ENCODE data around the gene PGLYRP1. TPM values are rescaled to one million over a fixed set of nuclear protein-coding genes. Genes with fewer than 3 reads are reported as not detected.

PGLYRP1 gene
- total and polyA plus RNA-seq, 2 experiments from 2014 or later, result not detected

GRCh38 chr19:46018729-46019251, 4.1 kb downstream of the PGLYRP1 start:
- no peaks in the 10 kb centered on the region for H3F3A ChIP-seq (ENCODE audit: insufficient read depth)
- H2AFZ ChIP-seq, result no peak overlapping the region
- no peak overlapping the region for H3K9ac ChIP-seq
- TF ChIP-seq EZH2 (IDR thresholded peaks at IDR 0.05; ENCODE audit: insufficient read depth, poor library complexity, severe bottlenecking), result no peak
- no peak for TF ChIP-seq EZH2phosphoT487 (IDR thresholded peaks at IDR 0.05; ENCODE audit: insufficient read depth, low read depth)
- no peaks in the 10 kb centered on the region for H3K9me2 ChIP-seq (ENCODE audit: insufficient read depth)
- H3K4me1 ChIP-seq (ENCODE audit: insufficient read depth), result no peaks in the 10 kb centered on the region
- in situ Hi-C loops (cut with MboI), result no loop called here
- 79 to 94% methylated on average over 9 to 10 of the region's 10 CpGs for WGBS, 2 experiments (ENCODE audit: low coverage in 1 of 2, low lambda C conversion rate in 2 of 2, missing lambda C conversion rate in 2 of 2)
- H3K9me3 ChIP-seq (ENCODE audit: low read depth), result no peaks in the 10 kb centered on the region
- H3K27me3 ChIP-seq (replicated peaks; ENCODE audit: insufficient read depth), result peaks cover 12% of the 10 kb centered on the region; the same call in 1 of the 2 replicates
- DNase-seq, result no peak
- H3K79me2 ChIP-seq (ENCODE audit: insufficient read depth), result no peaks in the 10 kb centered on the region
- no peak overlapping the region for H3K4me2 ChIP-seq (ENCODE audit: unreplicated experiment)
- no peaks in the 10 kb centered on the region for H4K20me1 ChIP-seq (ENCODE audit: insufficient read depth)
- no peak overlapping the region for H3K27ac ChIP-seq
- H3K36me3 ChIP-seq (ENCODE audit: low read depth), result no peaks in the 10 kb centered on the region
- no peak overlapping the region for H3K4me3 ChIP-seq

DNA sequence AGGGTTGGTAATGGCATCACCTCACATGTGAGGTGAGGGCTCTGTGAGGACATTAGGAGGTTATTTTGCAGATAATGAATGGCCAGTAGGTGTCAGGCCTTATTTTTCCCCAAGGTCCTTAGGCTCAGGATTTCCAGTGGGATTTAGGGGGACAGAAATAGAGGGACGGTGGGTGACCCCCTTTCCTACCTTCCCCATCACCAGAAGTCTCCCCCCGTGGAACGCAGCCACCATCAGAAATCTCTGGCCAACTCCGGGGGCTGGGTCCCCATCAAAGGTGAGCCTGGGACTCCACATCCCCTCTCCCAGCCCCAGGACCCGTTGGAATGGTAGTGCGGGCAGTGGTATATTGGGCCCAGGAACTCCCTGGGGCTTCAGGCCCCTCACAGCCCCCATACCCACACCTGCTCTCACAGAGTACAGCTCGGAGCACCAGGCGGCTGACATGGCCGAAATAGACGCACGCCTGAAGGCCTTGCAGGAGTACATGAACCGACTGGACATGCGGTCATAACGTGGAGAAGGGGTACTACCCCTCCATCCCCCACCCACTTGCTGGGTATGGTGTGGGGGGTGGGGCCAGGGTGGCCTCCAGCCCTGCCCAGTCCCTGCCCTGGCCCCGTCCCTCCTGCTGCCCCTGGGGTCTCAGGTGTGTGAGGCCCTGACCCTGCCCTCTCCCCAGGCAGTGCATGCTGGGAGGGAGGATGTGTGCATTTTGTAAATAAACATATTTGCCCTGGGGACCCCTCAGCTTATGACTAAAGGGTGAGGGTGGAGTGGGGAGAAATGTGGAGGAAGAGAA, 4.8 kb downstream of the PGLYRP1 start:
- H3K4me2 ChIP-seq (ENCODE audit: unreplicated experiment), result no peak overlapping the region
- H3K27me3 ChIP-seq (replicated peaks; ENCODE audit: insufficient read depth), result peaks cover 12% of the 10 kb centered on the region; the same call in 1 of the 2 replicates
- no peaks in the 10 kb centered on the region for H4K20me1 ChIP-seq (ENCODE audit: insufficient read depth)
- no peak for DNase-seq
- H3K27ac ChIP-seq, result no peak overlapping the region
- in situ Hi-C loops (cut with MboI), result no loop called here
- H2AFZ ChIP-seq, result no peak overlapping the region
- no peak for TF ChIP-seq EZH2 (IDR thresholded peaks at IDR 0.05; ENCODE audit: insufficient read depth, poor library complexity, severe bottlenecking)
- TF ChIP-seq EZH2phosphoT487 (IDR thresholded peaks at IDR 0.05; ENCODE audit: insufficient read depth, low read depth), result no peak
- no peaks in the 10 kb centered on the region for H3K79me2 ChIP-seq (ENCODE audit: insufficient read depth)
- H3F3A ChIP-seq (ENCODE audit: insufficient read depth), result no peaks in the 10 kb centered on the region
- WGBS, 2 experiments (ENCODE audit: low coverage in 1 of 2, low lambda C conversion rate in 2 of 2, missing lambda C conversion rate in 2 of 2), result 93 to 94% methylated on average over 15 of the region's 15 CpGs
- no peak overlapping the region for H3K9ac ChIP-seq
- H3K9me2 ChIP-seq (ENCODE audit: insufficient read depth), result no peaks in the 10 kb centered on the region
- no peak overlapping the region for H3K4me3 ChIP-seq
- no peaks in the 10 kb centered on the region for H3K4me1 ChIP-seq (ENCODE audit: insufficient read depth)
- H3K36me3 ChIP-seq (ENCODE audit: low read depth), result no peaks in the 10 kb centered on the region
- H3K9me3 ChIP-seq (ENCODE audit: low read depth), result no peaks in the 10 kb centered on the region

DNA sequence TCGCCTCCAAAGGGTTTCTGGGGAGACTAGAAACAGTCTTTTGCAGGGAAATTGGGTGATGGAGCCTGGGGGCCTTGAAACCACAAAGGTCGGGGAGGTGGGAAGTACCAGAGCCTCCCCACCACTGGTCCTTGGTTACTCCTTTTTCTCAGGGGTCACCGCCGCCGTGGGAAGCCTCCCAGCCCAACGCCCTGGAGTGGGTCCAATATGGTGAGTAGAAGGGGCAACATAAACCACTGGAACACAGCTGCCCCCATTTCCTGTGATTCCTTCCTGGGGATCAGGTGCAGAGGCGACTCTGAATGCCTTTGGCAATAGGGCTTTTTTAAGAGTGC, 5.8 kb downstream of the PGLYRP1 start:
- H3K36me3 ChIP-seq (ENCODE audit: low read depth), result no peaks in the 10 kb centered on the region
- TF ChIP-seq EZH2phosphoT487 (IDR thresholded peaks at IDR 0.05; ENCODE audit: insufficient read depth, low read depth), result no peak
- TF ChIP-seq EZH2 (IDR thresholded peaks at IDR 0.05; ENCODE audit: insufficient read depth, poor library complexity, severe bottlenecking), result no peak
- H3K27me3 ChIP-seq (replicated peaks; ENCODE audit: insufficient read depth), result peaks cover 12% of the 10 kb centered on the region; the same call in 1 of the 2 replicates
- no peak overlapping the region for H3K4me2 ChIP-seq (ENCODE audit: unreplicated experiment)
- H3K9ac ChIP-seq, result no peak overlapping the region
- no peaks in the 10 kb centered on the region for H4K20me1 ChIP-seq (ENCODE audit: insufficient read depth)
- no peaks in the 10 kb centered on the region for H3F3A ChIP-seq (ENCODE audit: insufficient read depth)
- no peaks in the 10 kb centered on the region for H3K9me2 ChIP-seq (ENCODE audit: insufficient read depth)
- H3K9me3 ChIP-seq (ENCODE audit: low read depth), result no peaks in the 10 kb centered on the region
- no peaks in the 10 kb centered on the region for H3K79me2 ChIP-seq (ENCODE audit: insufficient read depth)
- in situ Hi-C loops (cut with MboI), result no loop called here
- H3K27ac ChIP-seq, result no peak overlapping the region
- no peak overlapping the region for H3K4me3 ChIP-seq
- no peaks in the 10 kb centered on the region for H3K4me1 ChIP-seq (ENCODE audit: insufficient read depth)
- DNase-seq, result no peak
- no peak overlapping the region for H2AFZ ChIP-seq
- 45 to 48% methylated on average over 7 of the region's 7 CpGs for WGBS, 2 experiments (ENCODE audit: low coverage in 1 of 2, low lambda C conversion rate in 2 of 2, missing lambda C conversion rate in 2 of 2)

DNA sequence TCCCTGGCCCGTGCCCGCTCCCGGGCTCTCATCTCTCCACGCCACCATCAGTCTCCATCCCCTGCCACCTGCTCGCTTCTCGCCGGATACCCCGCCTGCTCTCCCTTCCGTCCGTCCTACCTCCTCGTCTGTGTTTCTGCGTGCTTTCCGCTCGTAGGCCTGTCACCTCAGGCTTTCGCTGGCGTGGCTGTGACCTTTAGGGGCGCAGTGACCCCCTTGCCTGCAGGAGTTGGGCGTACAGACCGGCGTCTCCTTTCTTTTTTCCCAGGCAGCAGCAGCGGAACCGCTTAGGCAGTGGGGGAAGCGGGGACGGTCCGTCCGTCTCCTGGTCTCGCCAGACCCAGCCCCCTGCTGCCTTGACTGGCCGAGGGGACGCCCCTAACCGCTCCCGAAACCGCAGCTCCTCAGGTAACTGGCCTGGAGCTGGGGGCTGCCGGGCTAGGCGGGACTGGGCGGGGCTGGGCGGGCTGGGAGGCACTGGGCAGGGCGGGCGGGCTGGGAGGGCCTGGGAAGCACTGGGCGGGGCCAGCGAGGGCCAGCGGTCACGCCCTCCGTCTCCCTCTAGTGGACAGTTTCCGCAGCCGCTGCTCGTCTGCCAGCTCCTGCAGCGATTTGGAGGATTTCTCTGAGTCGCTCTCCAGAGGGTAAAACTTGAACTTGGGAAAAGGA, 6.3 kb downstream of the PGLYRP1 start:
- H3K27ac ChIP-seq, result no peak overlapping the region
- in situ Hi-C loops (cut with MboI), result no loop called here
- H4K20me1 ChIP-seq (ENCODE audit: insufficient read depth), result no peaks in the 10 kb centered on the region
- no peaks in the 10 kb centered on the region for H3K79me2 ChIP-seq (ENCODE audit: insufficient read depth)
- no peaks in the 10 kb centered on the region for H3K36me3 ChIP-seq (ENCODE audit: low read depth)
- peak overlapping the region; percentile 72 for H3K4me3 ChIP-seq
- H3K4me1 ChIP-seq (ENCODE audit: insufficient read depth), result no peaks in the 10 kb centered on the region
- TF ChIP-seq EZH2 (IDR thresholded peaks at IDR 0.05; ENCODE audit: insufficient read depth, poor library complexity, severe bottlenecking), result peak; percentile 83
- peak; percentile 27; the same call in 1 of the 2 replicates for TF ChIP-seq EZH2phosphoT487 (IDR thresholded peaks at IDR 0.05; ENCODE audit: insufficient read depth, low read depth)
- H3K9ac ChIP-seq, result no peak overlapping the region
- WGBS, 2 experiments (ENCODE audit: low coverage in 1 of 2, low lambda C conversion rate in 2 of 2, missing lambda C conversion rate in 2 of 2), result 1 to 2% methylated on average over 32 to 47 of the region's 48 CpGs
- H3K9me2 ChIP-seq (ENCODE audit: insufficient read depth), result no peaks in the 10 kb centered on the region
- peak overlapping the region; percentile 64 for H2AFZ ChIP-seq
- H3F3A ChIP-seq (ENCODE audit: insufficient read depth), result no peaks in the 10 kb centered on the region
- no peaks in the 10 kb centered on the region for H3K9me3 ChIP-seq (ENCODE audit: low read depth)
- peak overlapping the region; percentile 95 for H3K4me2 ChIP-seq (ENCODE audit: unreplicated experiment)
- peak; percentile 91 for DNase-seq
- H3K27me3 ChIP-seq (replicated peaks; ENCODE audit: insufficient read depth), result peaks cover 12% of the 10 kb centered on the region; the same call in 1 of the 2 replicates

All from GM23248 (cell line).